ENCODE results near the gene WDR35. TPM values are rescaled to one million over a fixed set of nuclear protein-coding genes. Genes with fewer than 3 reads are reported as not detected.

WDR35 gene
- total and polyA plus RNA-seq, 2 of the 4 experiments (the other 2 are of a cell fraction), result 3.4 to 8.1 TPM

DNA sequence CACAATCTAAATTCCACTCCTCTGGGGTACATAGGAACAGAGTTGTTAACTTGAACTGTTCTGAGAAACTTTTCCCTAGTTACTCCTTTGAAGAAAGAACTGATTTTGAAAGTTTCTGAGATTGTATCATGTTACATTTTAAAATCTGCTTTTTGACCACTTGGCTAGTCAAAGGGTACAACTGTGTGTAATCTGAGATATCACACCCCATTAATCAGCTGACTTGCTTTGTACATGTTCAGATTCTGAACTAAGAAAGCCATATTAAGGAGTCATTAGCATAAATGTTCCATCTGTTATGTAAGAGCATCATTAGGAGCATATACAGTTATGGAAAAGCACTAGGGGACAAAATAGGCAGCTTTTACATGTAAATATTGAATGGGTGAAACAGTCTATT lies 3.8 kb upstream of the WDR35 start:
- Histone ChIP-seq H3K27me3 (ENCODE audit: control insufficient read depth, insufficient read depth, low read length) (no peaks in the 10 kb centered on the region), H4K8ac (ENCODE audit: low read depth in 2 of 2, low read length in 2 of 2) (no peak overlapping the region), H2BK120ac (ENCODE audit: low read depth, low read length) (no peak overlapping the region), H3K4me1 (ENCODE audit: control insufficient read depth, insufficient read depth, low read length) (peaks cover 2% of the 10 kb centered on the region; the same call in 1 of the 2 replicates), H4K91ac (ENCODE audit: insufficient read depth, low read depth, low read length) (no peak overlapping the region), H3K9me1 (ENCODE audit: insufficient read depth, low read length) (no peaks in the 10 kb centered on the region), H3K4ac (ENCODE audit: low read depth, low read length) (no peak overlapping the region), H3K36me3 (ENCODE audit: control insufficient read depth, insufficient read depth, low read length) (no peaks in the 10 kb centered on the region), H4K5ac (ENCODE audit: low read depth, low read length) (no peak overlapping the region), H2BK5ac (ENCODE audit: low read depth, low read length, poor library complexity, severe bottlenecking) (no peak overlapping the region), H2BK15ac (ENCODE audit: low read depth, low read length) (no peak overlapping the region), H3K9ac (ENCODE audit: low read depth, low read length) (no peak overlapping the region), H2AK9ac (replicated peaks; ENCODE audit: low read depth, low read length, poor library complexity) (no peak overlapping the region), H3K9me3 (ENCODE audit: control insufficient read depth, insufficient read depth, low read length) (no peaks in the 10 kb centered on the region), H2AFZ (replicated peaks; ENCODE audit: low read length, poor library complexity) (no peak overlapping the region), H3K14ac (replicated peaks; ENCODE audit: low read depth, low read length) (no peak overlapping the region), H4K20me1 (ENCODE audit: insufficient read depth, low read length) (no peaks in the 10 kb centered on the region), H3K79me1 (ENCODE audit: low read depth in 1 of 2, low read length in 2 of 2) (peaks cover 0 to 11% of the 10 kb centered on the region in 2 experiments; a peak in 3 of 4 replicates), H2BK20ac (ENCODE audit: low read depth, low read length) (no peak overlapping the region), H3K23ac (ENCODE audit: low read depth, low read length) (no peak overlapping the region), H2AK5ac (ENCODE audit: low read depth, low read length) (no peak overlapping the region), H3K27ac (ENCODE audit: insufficient read depth, low read length) (no peak overlapping the region), H3K18ac (ENCODE audit: low read depth, low read length) (no peak overlapping the region), H3K4me2 (ENCODE audit: low read depth, low read length) (no peak overlapping the region; the same call in 1 of the 2 replicates), H3K56ac (ENCODE audit: extremely low read depth, insufficient read depth, low read length) (no peak overlapping the region), H3K4me3 (ENCODE audit: insufficient read depth, low read depth, low read length) (no peak overlapping the region)
- intact Hi-C loops (cut with micrococcal nuclease), result no loop called here
- no TSS peak for BruUV-seq (replicated peaks)
- POLR2A ChIA-PET (ENCODE audit: unreplicated experiment), result interaction anchor here (0.9 kb wide), 1 partner anchor 9 kb away, joined by 5 read pairs; no protein-coding TSS in a partner anchor
- CTCF ChIA-PET, result interaction anchor here (1.2 kb wide), 1 partner anchor 247 kb away, joined by 3 read pairs; no protein-coding TSS in a partner anchor
- ATAC-seq (ENCODE audit: low read depth) (no peak), DNase-seq (peak; percentile 51)
- in situ Hi-C loops (cut with MboI; ENCODE audit: low sequenced_read_pairs), result no loop called here
- dilution Hi-C loops (cut with HindIII; ENCODE audit: low sequenced_read_pairs, unreplicated experiment), result no loop called here
- TF ChIP-seq RFX5 (IDR thresholded peaks at IDR 0.05; ENCODE audit: low read depth, low read length) (no peak), MXI1 (IDR thresholded peaks at IDR 0.05; ENCODE audit: borderline replicate concordance, low read depth, low read length) (no peak), CEBPB (IDR thresholded peaks at IDR 0.05; ENCODE audit: low read depth, low read length) (no peak), ELK1 (IDR thresholded peaks at IDR 0.05; ENCODE audit: borderline replicate concordance, low read depth, low read length) (no peak), NFE2L2 (IDR thresholded peaks at IDR 0.05; ENCODE audit: low read depth, low read length) (no peak), RCOR1 (IDR thresholded peaks at IDR 0.05; ENCODE audit: insufficient replicate concordance, low read length) (no peak), MAFK (IDR thresholded peaks at IDR 0.05; ENCODE audit: low read depth, low read length) (no peak), SMC3 (IDR thresholded peaks at IDR 0.05; ENCODE audit: low read depth, low read length) (no peak), RAD21 (IDR thresholded peaks at IDR 0.05; ENCODE audit: low read length) (no peak)
- TF ChIP-seq, protein P1, sequence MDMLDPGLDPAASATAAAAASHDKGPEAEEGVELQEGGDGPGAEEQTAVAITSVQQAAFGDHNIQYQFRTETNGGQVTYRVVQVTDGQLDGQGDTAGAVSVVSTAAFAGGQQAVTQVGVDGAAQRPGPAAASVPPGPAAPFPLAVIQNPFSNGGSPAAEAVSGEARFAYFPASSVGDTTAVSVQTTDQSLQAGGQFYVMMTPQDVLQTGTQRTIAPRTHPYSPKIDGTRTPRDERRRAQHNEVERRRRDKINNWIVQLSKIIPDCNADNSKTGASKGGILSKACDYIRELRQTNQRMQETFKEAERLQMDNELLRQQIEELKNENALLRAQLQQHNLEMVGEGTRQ (IDR thresholded peaks at IDR 0.05; ENCODE audit: low read depth, low read length), result no peak
- TF ChIP-seq, protein P2, sequence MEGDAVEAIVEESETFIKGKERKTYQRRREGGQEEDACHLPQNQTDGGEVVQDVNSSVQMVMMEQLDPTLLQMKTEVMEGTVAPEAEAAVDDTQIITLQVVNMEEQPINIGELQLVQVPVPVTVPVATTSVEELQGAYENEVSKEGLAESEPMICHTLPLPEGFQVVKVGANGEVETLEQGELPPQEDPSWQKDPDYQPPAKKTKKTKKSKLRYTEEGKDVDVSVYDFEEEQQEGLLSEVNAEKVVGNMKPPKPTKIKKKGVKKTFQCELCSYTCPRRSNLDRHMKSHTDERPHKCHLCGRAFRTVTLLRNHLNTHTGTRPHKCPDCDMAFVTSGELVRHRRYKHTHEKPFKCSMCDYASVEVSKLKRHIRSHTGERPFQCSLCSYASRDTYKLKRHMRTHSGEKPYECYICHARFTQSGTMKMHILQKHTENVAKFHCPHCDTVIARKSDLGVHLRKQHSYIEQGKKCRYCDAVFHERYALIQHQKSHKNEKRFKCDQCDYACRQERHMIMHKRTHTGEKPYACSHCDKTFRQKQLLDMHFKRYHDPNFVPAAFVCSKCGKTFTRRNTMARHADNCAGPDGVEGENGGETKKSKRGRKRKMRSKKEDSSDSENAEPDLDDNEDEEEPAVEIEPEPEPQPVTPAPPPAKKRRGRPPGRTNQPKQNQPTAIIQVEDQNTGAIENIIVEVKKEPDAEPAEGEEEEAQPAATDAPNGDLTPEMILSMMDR (conservative IDR thresholded peaks at IDR 0.05; ENCODE audit: low read depth, low read length), result no peak
